ENCODE data around the gene SFT2D3.

DNA sequence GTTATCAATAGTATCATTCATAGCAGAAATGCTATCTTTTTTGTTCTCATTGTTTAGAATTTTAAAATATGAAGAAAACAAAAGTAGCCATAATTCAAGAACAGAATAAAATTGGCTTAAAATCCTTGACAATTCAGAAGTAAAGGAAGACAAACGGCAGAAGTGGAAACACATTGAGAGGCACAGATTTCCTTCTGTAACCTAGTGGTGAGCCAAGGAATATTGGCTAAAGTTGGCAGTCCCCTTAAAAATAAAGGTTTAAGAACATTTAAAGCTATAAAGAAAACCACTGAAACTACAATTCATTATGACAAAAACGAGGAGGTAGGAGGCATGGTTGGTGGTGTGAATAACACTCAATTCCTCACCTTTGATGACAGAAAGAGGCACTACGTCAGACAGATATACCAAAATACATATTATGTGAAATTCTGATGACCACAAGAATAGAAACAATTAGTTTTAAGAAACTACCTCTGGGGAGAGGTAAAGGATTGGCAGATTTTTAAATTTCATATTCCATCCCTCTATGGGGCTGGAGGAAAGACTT is 42.3 kb downstream of the SFT2D3 start:
- TF ChIP-seq CTCF (IDR thresholded peaks at IDR 0.05) (no peak), EZH2 (IDR thresholded peaks at IDR 0.05; ENCODE audit: borderline replicate concordance, insufficient read depth, low read depth, low read length, poor library complexity, severe bottlenecking) (no peak)
